ENCODE results near the gene RECQL5. TPM values are rescaled to one million over a fixed set of nuclear protein-coding genes. Genes with fewer than 3 reads are reported as not detected.

RECQL5 gene
- total and polyA plus RNA-seq, 2 of the 8 experiments (the other 6 are each of a cell fraction or from before 2014, with no cell fraction given), result 15.1 to 41.1 TPM

DNA sequence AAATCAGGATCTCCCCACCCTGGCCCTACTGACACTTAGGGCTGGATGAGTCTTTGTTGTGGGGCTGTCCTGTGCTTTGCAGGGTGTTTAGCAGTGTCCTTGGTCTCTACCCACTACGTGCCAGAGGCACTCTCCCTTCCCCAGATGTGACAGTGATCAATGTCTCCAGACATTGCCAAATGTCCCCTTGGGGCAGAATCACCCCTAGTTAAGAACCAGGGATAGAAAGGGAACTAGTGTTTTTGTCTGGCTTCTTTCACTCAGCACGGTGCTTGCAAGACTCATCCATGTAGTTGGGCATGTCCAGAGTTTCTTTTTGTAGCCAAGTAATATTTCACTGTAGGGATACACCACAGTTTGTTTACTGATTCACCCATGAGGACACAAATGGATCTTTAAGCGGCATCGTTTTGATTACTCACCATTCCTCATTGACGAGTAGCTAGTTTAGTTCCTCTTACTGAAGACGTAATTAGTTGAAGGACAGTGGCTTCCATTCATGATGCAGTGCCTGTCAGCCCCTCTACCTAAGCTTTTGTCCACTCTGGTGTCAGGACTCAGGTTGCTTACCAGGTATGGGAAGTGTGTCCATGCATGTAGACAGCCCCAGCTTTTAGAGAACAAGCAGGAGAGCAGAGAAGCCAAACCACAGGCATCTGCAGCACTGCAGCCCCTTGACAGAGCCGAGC lies 28.3 kb upstream of the RECQL5 start:
- Histone ChIP-seq H3K9me3 (ENCODE audit: insufficient read depth in 2 of 2, low read depth in 1 of 2, low read length in 1 of 2) (no peaks in the 10 kb centered on the region), H3K4me1 (replicated peaks in 1 of 4; ENCODE audit: control insufficient read depth in 3 of 4, insufficient read depth in 4 of 4, low read length in 3 of 4) (peaks cover 3 to 21% (median 7%) of the 10 kb centered on the region in 4 experiments), H3K27ac (ENCODE audit: low read depth, low read length) (no peak overlapping the region), H3K14ac (ENCODE audit: insufficient read length) (no peak overlapping the region), H4K8ac (ENCODE audit: extremely low read depth, insufficient read depth, low read length) (no peak overlapping the region), H3K4ac (replicated peaks; ENCODE audit: insufficient read length, low read depth, low read length) (no peak overlapping the region), H3K9ac (replicated peaks in 1 of 4; ENCODE audit: extremely low read depth in 1 of 4, low read depth in 3 of 4, low read length in 3 of 4) (no peak overlapping the region), H3K4me2 (ENCODE audit: insufficient read depth in 1 of 2, low read depth in 2 of 2, low read length in 2 of 2) (no peak overlapping the region), H3K23ac (ENCODE audit: insufficient read length) (no peak overlapping the region), H3K27me3 (replicated peaks in 1 of 4; ENCODE audit: control insufficient read depth in 3 of 4, extremely low read depth in 1 of 4, insufficient read depth in 3 of 4, low read length in 3 of 4) (no peaks in the 10 kb centered on the region), H2AK5ac (ENCODE audit: low read depth, low read length) (no peak overlapping the region), H4K91ac (replicated peaks; ENCODE audit: insufficient read length, low read length) (no peak overlapping the region), H2BK5ac (ENCODE audit: low read depth, low read length) (no peak overlapping the region), H3K79me1 (ENCODE audit: low read depth, low read length) (peaks cover 10% of the 10 kb centered on the region), H2BK12ac (ENCODE audit: low read depth, low read length) (no peak overlapping the region), H3K23me2 (ENCODE audit: low read depth, low read length) (no peaks in the 10 kb centered on the region), H4K20me1 (replicated peaks in 1 of 2; ENCODE audit: control insufficient read depth in 1 of 2, insufficient read depth in 2 of 2, low read length in 2 of 2) (peaks cover 6 to 12% of the 10 kb centered on the region in 2 experiments), H3K56ac (replicated peaks; ENCODE audit: insufficient read length, low read depth, low read length) (no peak overlapping the region), H3K36me3 (ENCODE audit: control insufficient read depth in 2 of 4, insufficient read depth in 4 of 4, low read length in 3 of 4) (peaks cover 7 to 16% (median 9%) of the 10 kb centered on the region in 4 experiments; a peak in 6 of 8 replicates), H2BK15ac (ENCODE audit: low read length) (no peak overlapping the region), H4K5ac (ENCODE audit: insufficient read length, low read depth, low read length) (no peak overlapping the region), H3K4me3 (ENCODE audit: extremely low read depth in 1 of 4, insufficient read depth in 2 of 4, low read depth in 3 of 4, low read length in 4 of 4) (no peak overlapping the region), H2BK120ac (replicated peaks; ENCODE audit: low read depth, low read length) (no peak overlapping the region), H3K18ac (ENCODE audit: extremely low read depth, low read length) (no peak overlapping the region), H2AFZ (ENCODE audit: low read length) (no peak overlapping the region), H2BK20ac (ENCODE audit: low read length) (no peak overlapping the region), H3K79me2 (ENCODE audit: control insufficient read depth in 1 of 2, insufficient read depth in 2 of 2, low read length in 2 of 2) (peaks cover 0 to 23% of the 10 kb centered on the region in 2 experiments; a peak in 2 of 4 replicates)
- FAIRE-seq (no peak), DNase-seq (ENCODE audit: low read depth in 1 of 2, low spot score in 2 of 2) (no peak)
- CTCF ChIA-PET (ENCODE audit: partially characterized antibody), result interaction anchor here (0.7 to 6.8 kb wide), 14 partner anchors 8 to 70 kb away, joined by 3 to 48 read pairs (median 4); partner anchors contain the start of genes RECQL5 and SMIM5
- 91% methylated on average over 7 of the region's 7 CpGs; no CpG with 5 or more reads in 1 of the 2 experiments for WGBS, 2 experiments (ENCODE audit: extremely low coverage in 1 of 2, insufficient coverage in 1 of 2, insufficient read length in 1 of 2, insufficient replicate concordance in 2 of 2, low coverage in 1 of 2, low lambda C conversion rate in 2 of 2, missing lambda C conversion rate in 1 of 2)
- POLR2A ChIA-PET (ENCODE audit: partially characterized antibody), result interaction anchor here (0.7 to 1.6 kb wide), 5 partner anchors 10 to 36 kb away, joined by 3 to 6 read pairs (median 4); no protein-coding TSS in a partner anchor
- no peak for TF ChIP-seq CHD2 (IDR thresholded peaks at IDR 0.05; ENCODE audit: low read length)
- no peak for TF ChIP-seq RBBP5 (IDR thresholded peaks at IDR 0.05; ENCODE audit: borderline replicate concordance, low read depth, low read length)
- no peak for TF ChIP-seq TEAD4 (IDR thresholded peaks at IDR 0.05; ENCODE audit: low read depth, low read length)
- TF ChIP-seq KDM4A (IDR thresholded peaks at IDR 0.05; ENCODE audit: low read depth, low read length, severe bottlenecking), result no peak
- no peak for TF ChIP-seq PHF8 (conservative IDR thresholded peaks at IDR 0.05; ENCODE audit: low read depth, low read length)
- TF ChIP-seq YY1 (IDR thresholded peaks at IDR 0.05; ENCODE audit: low read depth, low read length), result no peak
- no peak for TF ChIP-seq TAF7 (optimal IDR thresholded peaks at IDR 0.05; ENCODE audit: borderline replicate concordance, low read depth, low read length)
- TF ChIP-seq, protein P1, sequence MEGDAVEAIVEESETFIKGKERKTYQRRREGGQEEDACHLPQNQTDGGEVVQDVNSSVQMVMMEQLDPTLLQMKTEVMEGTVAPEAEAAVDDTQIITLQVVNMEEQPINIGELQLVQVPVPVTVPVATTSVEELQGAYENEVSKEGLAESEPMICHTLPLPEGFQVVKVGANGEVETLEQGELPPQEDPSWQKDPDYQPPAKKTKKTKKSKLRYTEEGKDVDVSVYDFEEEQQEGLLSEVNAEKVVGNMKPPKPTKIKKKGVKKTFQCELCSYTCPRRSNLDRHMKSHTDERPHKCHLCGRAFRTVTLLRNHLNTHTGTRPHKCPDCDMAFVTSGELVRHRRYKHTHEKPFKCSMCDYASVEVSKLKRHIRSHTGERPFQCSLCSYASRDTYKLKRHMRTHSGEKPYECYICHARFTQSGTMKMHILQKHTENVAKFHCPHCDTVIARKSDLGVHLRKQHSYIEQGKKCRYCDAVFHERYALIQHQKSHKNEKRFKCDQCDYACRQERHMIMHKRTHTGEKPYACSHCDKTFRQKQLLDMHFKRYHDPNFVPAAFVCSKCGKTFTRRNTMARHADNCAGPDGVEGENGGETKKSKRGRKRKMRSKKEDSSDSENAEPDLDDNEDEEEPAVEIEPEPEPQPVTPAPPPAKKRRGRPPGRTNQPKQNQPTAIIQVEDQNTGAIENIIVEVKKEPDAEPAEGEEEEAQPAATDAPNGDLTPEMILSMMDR (IDR thresholded peaks at IDR 0.05; ENCODE audit: control extremely low read depth in 1 of 3, insufficient read depth in 1 of 3, low read depth in 1 of 3, low read length in 3 of 3), result no peak
- TF ChIP-seq GTF2F1 (IDR thresholded peaks at IDR 0.05; ENCODE audit: borderline replicate concordance, low read depth, low read length), result no peak
- no peak for TF ChIP-seq MAFK (IDR thresholded peaks at IDR 0.05; ENCODE audit: low read depth, low read length)

Data from H1 (cell line).